H1 (cell line): Measurements from ENCODE around the gene RAB2B.

Experiments
- BACH1 ChIP-seq: IDR thresholded peaks from 2 replicates; pipeline ENCODE4 v1.6.1; 2012; ENCODE audit warnings: low read length, improper control_type of control experiment
- CBX8 ChIP-seq: fragments of 300-800, 300-1000 bp; sonication (generic); IDR thresholded peaks from 2 replicates; pipeline ENCODE4 v1.7.1; 2016; ENCODE audit warnings: low read depth, low read length, borderline replicate concordance
- CTCF ChIP-seq, 3 experiments: IDR thresholded peaks; 1 replicate in 2 of 3; 2 replicates in 1 of 3; pipeline versions ENCODE4 v1.5.1 to v1.6.1; 2011; ENCODE audit warnings: low read length in 3 of 3, mild to moderate bottlenecking in 3 of 3, inconsistent platforms in 2 of 3, low read depth in 1 of 3, moderate library complexity in 1 of 3; ENCODE audit not compliant: insufficient read depth in 1 of 3; ENCODE audit errors: control extremely low read depth in 1 of 3
- FOSL1 ChIP-seq: IDR thresholded peaks from 2 replicates; pipeline ENCODE4 v1.6.1; 2011; ENCODE audit warnings: mild to moderate bottlenecking, low read depth, low read length, moderate library complexity; ENCODE audit not compliant: insufficient read depth
- JUND ChIP-seq: IDR thresholded peaks from 2 replicates; pipeline ENCODE4 v1.6.1; 2011; ENCODE audit warnings: mild to moderate bottlenecking, improper control_type of control experiment, low read length
- MAX ChIP-seq: IDR thresholded peaks from 2 replicates; pipeline ENCODE4 v1.6.1; 2012; ENCODE audit warnings: inconsistent platforms
- POLR2A ChIP-seq, 2 experiments: IDR thresholded peaks; 1 replicate in 1 of 2; 2 replicates in 1 of 2; pipeline ENCODE4 v1.6.1; 2011; ENCODE audit warnings: low read depth in 2 of 2, low read length in 2 of 2, mild to moderate bottlenecking in 2 of 2; ENCODE audit errors: control extremely low read depth in 1 of 2
- RAD21 ChIP-seq, 2 experiments: IDR thresholded peaks in 1 of 2; conservative IDR thresholded peaks in 1 of 2; 2 replicates each; pipeline ENCODE4 v1.6.1; 2011; ENCODE audit warnings: low read depth in 2 of 2, low read length in 2 of 2, improper control_type of control experiment in 1 of 2, inconsistent platforms in 1 of 2, mild to moderate bottlenecking in 1 of 2, moderate library complexity in 1 of 2
- RFX5 ChIP-seq: IDR thresholded peaks from 2 replicates; pipeline ENCODE4 v1.6.1; 2011; ENCODE audit warnings: low read depth, low read length, improper control_type of control experiment, borderline replicate concordance
- RXRA ChIP-seq: IDR thresholded peaks from 2 replicates; pipeline ENCODE4 v1.6.1; 2011; ENCODE audit warnings: low read depth, mild to moderate bottlenecking, low read length, moderate library complexity; ENCODE audit not compliant: insufficient read depth
- SIN3A ChIP-seq, 2 experiments: IDR thresholded peaks in 1 of 2; conservative IDR thresholded peaks in 1 of 2; 2 replicates each; pipeline ENCODE4 v1.6.1; 2011 to 2012; ENCODE audit warnings: low read length in 2 of 2, improper control_type of control experiment in 1 of 2, low read depth in 1 of 2, mild to moderate bottlenecking in 1 of 2
- SP2 ChIP-seq: IDR thresholded peaks from 2 replicates; pipeline ENCODE4 v1.6.1; 2012; ENCODE audit warnings: mild to moderate bottlenecking, low read length, inconsistent platforms
- TAF1 ChIP-seq: IDR thresholded peaks from 2 replicates; pipeline ENCODE4 v1.6.1; 2011; ENCODE audit warnings: mild to moderate bottlenecking, low read depth, low read length
- ZNF274 ChIP-seq: IDR thresholded peaks from 2 replicates; pipeline ENCODE4 v1.7.0; 2012; ENCODE audit warnings: low read length, borderline replicate concordance; ENCODE audit errors: extremely low read depth

- TF ChIP-seq RXRA (no peak), SIN3A (conservative IDR thresholded peaks at IDR 0.05 in 1 of 2, IDR thresholded peaks at IDR 0.05 in 1 of 2; ENCODE audit: low read depth in 1 of 2, low read length in 2 of 2) (no peak), FOSL1 (no peak), RAD21 (IDR thresholded peaks at IDR 0.05 in 1 of 2, conservative IDR thresholded peaks at IDR 0.05 in 1 of 2; ENCODE audit: low read depth in 2 of 2, low read length in 2 of 2) (no peak), TAF1 (no peak), CTCF (IDR thresholded peaks at IDR 0.05; ENCODE audit: control extremely low read depth in 1 of 3, insufficient read depth in 1 of 3, low read depth in 1 of 3, low read length in 3 of 3) (no peak), ZNF274 (no peak), POLR2A (IDR thresholded peaks at IDR 0.05; ENCODE audit: control extremely low read depth in 1 of 2, low read depth in 2 of 2, low read length in 2 of 2) (no peak), JUND (no peak), CBX8 (no peak), MAX (no peak), BACH1 (no peak), SP2 (no peak), RFX5 (no peak)
Observed at GRCh38 chr14:21428930-21429329, 47.8 kb downstream of the RAB2B start.
